ENCODE measurements around the gene PRDM16. TPM values are rescaled to one million over a fixed set of nuclear protein-coding genes. Genes with fewer than 3 reads are reported as not detected.

Gene PRDM16
- total RNA-seq, 1 experiment from 2014 or later = 6.1 TPM

GRCh38 chr1:3453891-3454810 is 385.1 kb downstream of the PRDM16 start, which contains the start of gene ARHGEF16:
TSS of gene ARHGEF16 (plus strand) at chr1:3454665. CDS start at chr1:3463085, 8,420 bp downstream.
- DNase-seq (ENCODE audit: low read depth, low spot score) = peak; percentile 66
- Histone ChIP-seq H3K9me3 (ENCODE audit: control insufficient read depth in 1 of 2, insufficient read depth in 1 of 2, low read depth in 1 of 2, low read length in 2 of 2) (no peaks in the 10 kb centered on the region), H3K4me2 (ENCODE audit: low read length) (peak within 1 kb of the TSS; percentile 99), H3K9ac (ENCODE audit: low read length) (peak within 1 kb of the TSS; percentile 75), H3K4me3 (replicated peaks in 1 of 2; ENCODE audit: low read depth in 1 of 2, low read length in 2 of 2) (peak within 1 kb of the TSS; percentile 63 to 84), H3K4me1 (ENCODE audit: control insufficient read depth in 1 of 2, insufficient read depth in 2 of 2, low read length in 2 of 2) (peaks cover 14 to 29% of the 10 kb centered on the region in 2 experiments), H4K20me1 (ENCODE audit: insufficient read depth) (no peaks in the 10 kb centered on the region), H3K9me2 (ENCODE audit: insufficient read depth) (no peaks in the 10 kb centered on the region), H3K79me2 (ENCODE audit: insufficient read depth, low read length) (peaks cover 15% of the 10 kb centered on the region), H3K36me3 (ENCODE audit: control insufficient read depth in 1 of 2, insufficient read depth in 2 of 2, low read length in 2 of 2) (no peaks in the 10 kb centered on the region), H2AFZ (ENCODE audit: low read depth, low read length, poor library complexity, severe bottlenecking) (no peak within 1 kb of the TSS), H3K27me3 (ENCODE audit: insufficient read depth, low read length) (no peaks in the 10 kb centered on the region), H3K27ac (ENCODE audit: low read depth, low read length) (peak within 1 kb of the TSS; percentile 80)
- ChIA-PET RAD21 (ENCODE audit: low non-redundant PET in 1 of 2, low total read pairs in 2 of 2, uncharacterized antibody in 2 of 2, unreplicated experiment in 2 of 2) (interaction anchor here (0.5 to 1.8 kb wide), 4 partner anchors 17 to 270 kb away, joined by 3 to 9 read pairs (median 3); no protein-coding TSS in a partner anchor), POLR2A (interaction anchor here (1.2 kb wide), 1 partner anchor 270 kb away, joined by 3 read pairs; no protein-coding TSS in a partner anchor), CTCF (interaction anchor here (0.8 to 2.5 kb wide), 17 partner anchors 18 to 348 kb away, joined by 3 to 136 read pairs (median 7); partner anchors contain the start of genes LRRC47 and TPRG1L)
- ATAC-seq = peak; percentile 77
- peak in 2 of 3 experiments; percentile 42 to 53; a peak in 3 of 6 replicates for TF ChIP-seq CTCF (IDR thresholded peaks at IDR 0.05 in 2 of 3, conservative IDR thresholded peaks at IDR 0.05 in 1 of 3; ENCODE audit: borderline replicate concordance in 1 of 3, insufficient read depth in 1 of 3, low read depth in 2 of 3, low read length in 2 of 3)
- TF ChIP-seq EGR1 (IDR thresholded peaks at IDR 0.05; ENCODE audit: low read depth) = no peak
- TF ChIP-seq YY1 (IDR thresholded peaks at IDR 0.05; ENCODE audit: extremely low read depth, insufficient replicate concordance, low read depth, low read length) = peak; percentile 51
- TF ChIP-seq POLR2A (IDR thresholded peaks at IDR 0.05; ENCODE audit: borderline replicate concordance, extremely low read depth, insufficient read depth, insufficient read length) = no peak
- TF ChIP-seq EZH2phosphoT487 (IDR thresholded peaks at IDR 0.05; ENCODE audit: borderline replicate concordance) = no peak
- TF ChIP-seq SP1 (IDR thresholded peaks at IDR 0.05; ENCODE audit: low read depth) = no peak
- peak; percentile 43; the same call in 1 of the 2 replicates for TF ChIP-seq ZFX (IDR thresholded peaks at IDR 0.05)
- TF ChIP-seq FOSL1 (IDR thresholded peaks at IDR 0.05; ENCODE audit: low read depth) = no peak
- TF ChIP-seq CBX3 (IDR thresholded peaks at IDR 0.05; ENCODE audit: low read depth) = no peak
- peak; percentile 45 for TF ChIP-seq POLR2AphosphoS5 (IDR thresholded peaks at IDR 0.05; ENCODE audit: low read depth, low read length)
- BruUV-seq (replicated peaks) = no TSS peak
- intact Hi-C loops (cut with micrococcal nuclease) = loop anchor here (1.0 to 5.0 kb wide), 5 partner anchors 30 to 403 kb away; partner anchors contain the start of genes CEP104 and DFFB
